Lung (tissue), 12 donors: ENCODE measurements around the gene GPATCH8. TPM values are rescaled to one million over a fixed set of nuclear protein-coding genes. Genes with fewer than 3 reads are reported as not detected.

Experiments used
- ATAC-seq: fragments of 200-7000 bp; cut with Tn5 transposase; one replicate; pipeline ENCODE4 v1.9.1; 2020; ENCODE audit warnings: moderate number of reproducible peaks; ENCODE audit not compliant: insufficient read depth, low FRiP score
- DNase-seq, 3 donors: peaks; one replicate each; pipeline ENCODE4 v3.0.0-alpha.2; 2013 to 2017
- H3K27ac ChIP-seq, 2 donors: one replicate each; pipeline ENCODE4 v1.5.1; 2013; ENCODE audit warnings: mild to moderate bottlenecking in 2 of 2, moderate library complexity in 2 of 2, control low read depth in 1 of 2, inconsistent platforms in 1 of 2, low read depth in 1 of 2, low read length in 1 of 2
- H3K27me3 ChIP-seq, 3 donors: one replicate each; pipeline ENCODE4 v1.5.1; 2013; ENCODE audit warnings: low read length in 2 of 3; ENCODE audit not compliant: control insufficient read depth in 3 of 3, insufficient read depth in 3 of 3
- H3K36me3 ChIP-seq, 4 donors: one replicate each; pipeline ENCODE4 v1.5.1; 2013; ENCODE audit warnings: low read length in 4 of 4, mild to moderate bottlenecking in 1 of 4, moderate library complexity in 1 of 4; ENCODE audit not compliant: control insufficient read depth in 4 of 4, insufficient read depth in 4 of 4
- H3K4me1 ChIP-seq, 5 donors: one replicate each; pipeline ENCODE4 v1.5.1; 2013; ENCODE audit warnings: low read length in 5 of 5, mild to moderate bottlenecking in 2 of 5, moderate library complexity in 1 of 5; ENCODE audit not compliant: control insufficient read depth in 5 of 5, insufficient read depth in 5 of 5
- H3K4me3 ChIP-seq: one replicate; pipeline ENCODE4 v1.5.1; 2013; ENCODE audit warnings: mild to moderate bottlenecking, control low read depth, moderate library complexity
- H3K9ac ChIP-seq, 2 donors: one replicate each; pipeline ENCODE4 v1.5.1; 2013; ENCODE audit warnings: low read length in 2 of 2, control low read depth in 1 of 2; ENCODE audit not compliant: insufficient read depth in 1 of 2
- H3K9me3 ChIP-seq, 4 donors: one replicate each; pipeline ENCODE4 v1.5.1; 2013; ENCODE audit warnings: low read length in 3 of 4, mild to moderate bottlenecking in 1 of 4, moderate library complexity in 1 of 4; ENCODE audit not compliant: control insufficient read depth in 4 of 4, insufficient read depth in 3 of 4
- WGBS, 2 donors: extraction: QIAGEN DNeasy Blood & Tissue Kit; methylation state at CpG; one replicate each; pipeline ENCODE4 v1.1.7; 2013; 5-methylcytosine and 5-hydroxymethylcytosine counted together
- polyA plus RNA-seq, 2 donors: library from polyadenylated mRNA; stranded (reverse); fragments of 200-250 nt; gene quantifications; one replicate each; pipeline ENCODE4 v1.2.1, GENCODE V29; 2013
- total RNA-seq, 2 donors: library from RNA; depleted of rRNA in 1 of 2; stranded (reverse); fragments of >200 nt in 1 of 2; gene quantifications; one replicate each; pipeline ENCODE4 v1.2.1, GENCODE V29; 2014 to 2021
- TF ChIP-seq, protein P1 (sequence below): IDR thresholded peaks from 2 replicates; pipeline ENCODE4 v1.5.1; 2012; ENCODE audit warnings: mild to moderate bottlenecking; ENCODE audit errors: control extremely low read depth, extremely low read depth
- donor health status: control.
- donor health status: control.
- donor health status: Bipolar disorder and iron deficiency.
- donor health status: healthy.
- donor health status: DM: yes; HTN: yes; CAD: no.

GPATCH8 gene
- total and polyA plus RNA-seq, 4 donors: 8.9 to 62.0 (median 23.8) TPM

DNA sequence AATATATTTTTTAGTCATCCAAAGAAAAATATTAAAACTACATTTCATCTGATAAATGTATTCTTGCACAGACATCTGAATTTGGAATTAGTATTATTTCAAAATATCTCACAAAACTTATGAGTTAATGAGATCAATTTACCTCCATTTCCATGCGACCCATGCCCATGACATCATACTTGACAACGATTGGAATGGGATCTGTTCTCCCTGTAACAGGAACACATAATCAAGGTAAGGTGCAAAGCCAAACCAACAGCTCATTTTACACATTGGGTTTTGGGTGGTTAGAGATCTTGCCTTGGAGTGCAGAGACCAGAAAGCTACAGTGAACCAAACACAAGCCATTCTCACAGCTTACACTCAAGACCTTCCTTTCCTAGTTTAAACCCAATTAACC, 66.9 kb downstream of the GPATCH8 start:
- Histone ChIP-seq H3K36me3 (peaks cover 7 to 25% (median 16%) of the 10 kb centered on the region in 4 donors), H3K27ac (no peak overlapping the region), H3K4me3 (no peak overlapping the region), H3K27me3 (no peaks in the 10 kb centered on the region), H3K9ac (no peak overlapping the region), H3K4me1 (peaks cover 0 to 9% (median 2%) of the 10 kb centered on the region in 5 donors), H3K9me3 (no peaks in the 10 kb centered on the region)
- DNase-seq: no peak
- ATAC-seq: no peak
- WGBS, 2 donors: 91% methylated on average over 2 of the region's 2 CpGs
- TF ChIP-seq, protein P1, sequence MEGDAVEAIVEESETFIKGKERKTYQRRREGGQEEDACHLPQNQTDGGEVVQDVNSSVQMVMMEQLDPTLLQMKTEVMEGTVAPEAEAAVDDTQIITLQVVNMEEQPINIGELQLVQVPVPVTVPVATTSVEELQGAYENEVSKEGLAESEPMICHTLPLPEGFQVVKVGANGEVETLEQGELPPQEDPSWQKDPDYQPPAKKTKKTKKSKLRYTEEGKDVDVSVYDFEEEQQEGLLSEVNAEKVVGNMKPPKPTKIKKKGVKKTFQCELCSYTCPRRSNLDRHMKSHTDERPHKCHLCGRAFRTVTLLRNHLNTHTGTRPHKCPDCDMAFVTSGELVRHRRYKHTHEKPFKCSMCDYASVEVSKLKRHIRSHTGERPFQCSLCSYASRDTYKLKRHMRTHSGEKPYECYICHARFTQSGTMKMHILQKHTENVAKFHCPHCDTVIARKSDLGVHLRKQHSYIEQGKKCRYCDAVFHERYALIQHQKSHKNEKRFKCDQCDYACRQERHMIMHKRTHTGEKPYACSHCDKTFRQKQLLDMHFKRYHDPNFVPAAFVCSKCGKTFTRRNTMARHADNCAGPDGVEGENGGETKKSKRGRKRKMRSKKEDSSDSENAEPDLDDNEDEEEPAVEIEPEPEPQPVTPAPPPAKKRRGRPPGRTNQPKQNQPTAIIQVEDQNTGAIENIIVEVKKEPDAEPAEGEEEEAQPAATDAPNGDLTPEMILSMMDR: no peak

DNA sequence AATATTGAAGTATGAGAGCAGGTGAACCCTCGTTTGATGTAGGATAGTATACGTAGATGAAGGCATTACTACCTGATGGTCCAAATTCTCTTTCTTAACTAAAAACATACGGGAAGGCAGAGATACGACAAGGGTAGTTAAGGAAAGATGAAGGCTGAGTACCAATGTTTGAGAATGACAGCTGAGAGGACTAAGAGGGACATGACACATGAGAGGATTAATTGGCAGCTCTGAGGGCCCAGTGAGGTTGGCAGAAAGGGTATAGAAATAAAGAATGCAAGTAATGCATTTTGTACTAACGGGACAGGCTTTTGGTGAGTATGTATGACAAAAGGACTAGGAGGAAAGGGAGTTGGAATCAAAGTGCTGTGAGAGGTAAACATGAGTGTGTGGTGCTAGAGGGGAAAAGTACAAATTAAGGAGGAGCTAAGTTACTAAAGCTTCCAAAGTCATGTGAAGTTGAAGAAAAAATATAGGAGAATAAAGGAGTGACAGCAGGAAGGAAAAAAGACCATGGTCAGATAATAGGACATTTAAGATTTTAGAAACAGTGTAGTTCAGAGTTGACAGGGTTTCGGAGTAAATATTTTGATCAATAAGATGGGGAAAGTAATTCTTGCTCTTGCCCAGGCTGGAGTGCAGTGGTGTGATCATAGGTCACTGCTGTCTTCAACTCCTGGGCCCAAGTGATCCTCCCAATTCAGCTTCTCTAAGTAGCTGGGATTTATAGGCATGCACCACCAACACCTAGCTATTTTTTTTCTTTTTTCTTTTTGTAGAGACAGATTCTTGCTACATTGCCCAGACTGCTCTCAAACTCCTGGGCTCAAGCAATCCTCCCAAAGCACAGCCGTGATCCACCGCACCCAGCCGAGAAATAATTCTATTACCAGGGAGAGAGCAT, 70.7 kb downstream of the GPATCH8 start:
- Histone ChIP-seq H3K4me1 (no peaks in the 10 kb centered on the region), H3K27ac (no peak overlapping the region), H3K36me3 (peaks cover 7 to 28% (median 19%) of the 10 kb centered on the region in 4 donors), H3K4me3 (no peak overlapping the region), H3K9ac (no peak overlapping the region), H3K9me3 (no peaks in the 10 kb centered on the region), H3K27me3 (no peaks in the 10 kb centered on the region)
- 96% methylated on average over 9 of the region's 9 CpGs for WGBS, 2 donors
- ATAC-seq (no peak), DNase-seq (no peak)
- TF ChIP-seq, protein P1: no peak

DNA sequence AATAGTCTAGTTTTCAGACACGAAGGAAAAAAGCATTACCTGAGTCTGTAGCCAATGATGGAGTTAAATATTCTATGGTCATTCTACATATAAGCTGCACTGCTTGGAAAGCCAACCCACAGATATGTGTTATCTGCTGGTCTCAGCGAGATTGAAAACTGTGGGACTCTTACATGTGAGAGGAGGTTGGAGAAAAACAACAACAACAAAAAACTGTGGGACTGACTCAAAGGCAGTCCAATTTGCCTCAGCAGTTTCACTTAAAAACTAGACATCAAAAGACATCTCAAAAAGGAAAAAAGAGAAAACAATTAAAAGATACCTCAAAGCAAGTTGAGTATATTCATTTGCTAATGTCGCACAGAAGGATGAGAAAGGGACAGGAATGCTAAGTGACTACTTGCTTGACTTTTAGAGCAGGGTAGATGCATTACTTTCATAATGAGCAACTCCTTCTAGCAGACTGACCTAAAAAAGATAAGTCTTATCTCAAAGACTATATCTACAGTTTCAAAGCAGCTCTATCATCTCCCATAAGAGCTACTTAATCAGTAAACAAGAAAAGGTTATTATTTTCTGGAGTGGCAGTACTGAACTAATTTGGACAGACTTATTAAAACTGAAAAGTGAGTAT, 78.3 kb downstream of the GPATCH8 start:
- 93 to 94% methylated on average over 3 of the region's 3 CpGs for WGBS, 2 donors
- H3K4me1 ChIP-seq: no peaks in the 10 kb centered on the region
- ATAC-seq (no peak), DNase-seq (no peak)
- no peak overlapping the region for H3K27ac ChIP-seq
- peaks cover 3 to 10% (median 7%) of the 10 kb centered on the region in 4 donors for H3K36me3 ChIP-seq
- no peak overlapping the region for H3K9ac ChIP-seq
- H3K9me3 ChIP-seq: no peaks in the 10 kb centered on the region
- TF ChIP-seq, protein P1: no peak
- H3K4me3 ChIP-seq: no peak overlapping the region
- no peaks in the 10 kb centered on the region for H3K27me3 ChIP-seq
